Tibial nerve (tissue), 4 donors: ENCODE data around the gene VAMP3.

Experiments
- EP300 ChIP-seq, 2 donors: sonication (generic); formaldehyde crosslinking; IDR thresholded peaks; one replicate each; pipeline ENCODE4 v1.6.1; 2017; ENCODE audit warnings: antibody characterized with exemption in 2 of 2, mild to moderate bottlenecking in 1 of 2
- POLR2A ChIP-seq, 2 donors: fragments of 450-650 bp; IDR thresholded peaks; one replicate each; pipeline ENCODE4 v1.6.1; 2017; ENCODE audit warnings: antibody characterized with exemption in 2 of 2, mild to moderate bottlenecking in 2 of 2, moderate library complexity in 2 of 2
- TF ChIP-seq, protein P1 (sequence below), 5 experiments: fragments of 200-600 bp in 3 of 5; fragments of 450-650 bp in 2 of 5; sonication (generic) in 3 of 5; IDR thresholded peaks; one replicate each; pipeline ENCODE4 v1.5.1; 2016 to 2019; ENCODE audit warnings: antibody characterized with exemption in 5 of 5, mild to moderate bottlenecking in 3 of 5, moderate library complexity in 2 of 5

- TF ChIP-seq, protein P1, sequence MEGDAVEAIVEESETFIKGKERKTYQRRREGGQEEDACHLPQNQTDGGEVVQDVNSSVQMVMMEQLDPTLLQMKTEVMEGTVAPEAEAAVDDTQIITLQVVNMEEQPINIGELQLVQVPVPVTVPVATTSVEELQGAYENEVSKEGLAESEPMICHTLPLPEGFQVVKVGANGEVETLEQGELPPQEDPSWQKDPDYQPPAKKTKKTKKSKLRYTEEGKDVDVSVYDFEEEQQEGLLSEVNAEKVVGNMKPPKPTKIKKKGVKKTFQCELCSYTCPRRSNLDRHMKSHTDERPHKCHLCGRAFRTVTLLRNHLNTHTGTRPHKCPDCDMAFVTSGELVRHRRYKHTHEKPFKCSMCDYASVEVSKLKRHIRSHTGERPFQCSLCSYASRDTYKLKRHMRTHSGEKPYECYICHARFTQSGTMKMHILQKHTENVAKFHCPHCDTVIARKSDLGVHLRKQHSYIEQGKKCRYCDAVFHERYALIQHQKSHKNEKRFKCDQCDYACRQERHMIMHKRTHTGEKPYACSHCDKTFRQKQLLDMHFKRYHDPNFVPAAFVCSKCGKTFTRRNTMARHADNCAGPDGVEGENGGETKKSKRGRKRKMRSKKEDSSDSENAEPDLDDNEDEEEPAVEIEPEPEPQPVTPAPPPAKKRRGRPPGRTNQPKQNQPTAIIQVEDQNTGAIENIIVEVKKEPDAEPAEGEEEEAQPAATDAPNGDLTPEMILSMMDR (IDR thresholded peaks at IDR 0.05): no peak
- no peak for TF ChIP-seq POLR2A (IDR thresholded peaks at IDR 0.05)
- no peak for TF ChIP-seq EP300 (IDR thresholded peaks at IDR 0.05)
These were observed 50.2 kb downstream of the VAMP3 start for GRCh38 chr1:7821282-7821681.
